H1 (cell line): Measurements from ENCODE around the gene TNS4. TPM values are rescaled to one million over a fixed set of nuclear protein-coding genes. Genes with fewer than 3 reads are reported as not detected.

Source experiments
- CTBP2 ChIP-seq: IDR thresholded peaks from 2 replicates; pipeline ENCODE4 v1.7.0; 2011; ENCODE audit warnings: borderline replicate concordance, mild to moderate bottlenecking, moderate library complexity, mixed read lengths, low read length; ENCODE audit not compliant: insufficient read depth, insufficient read length
- NANOG ChIP-seq: IDR thresholded peaks from 2 replicates; pipeline ENCODE4 v1.6.1; 2011; ENCODE audit warnings: low read length, low read depth, mild to moderate bottlenecking, inconsistent platforms; ENCODE audit not compliant: insufficient read depth, poor library complexity, severe bottlenecking
- SUZ12 ChIP-seq: fragments of 200-600 bp; sonication (generic); IDR thresholded peaks from 2 replicates; pipeline ENCODE4 v1.6.1; 2012; ENCODE audit warnings: mild to moderate bottlenecking, inconsistent platforms, low read length, moderate library complexity, mixed read lengths
- TEAD4 ChIP-seq: IDR thresholded peaks from 2 replicates; pipeline ENCODE4 v1.6.1; 2012; ENCODE audit warnings: low read depth, low read length, inconsistent platforms, mixed read lengths
- polyA plus RNA-seq, 7 experiments: library from polyadenylated mRNA; depleted of rRNA in 3 of 7; stranded (reverse) in 5 of 7; unstranded in 2 of 7; fragments of >200 nt in 5 of 7; fragments of 200-250 nt in 2 of 7; gene quantifications; 1 replicate in 5 of 7; 2 replicates in 1 of 7; 4 replicates in 1 of 7; pipeline versions ENCODE4 v1.2.1 to v1.2.3, GENCODE V29; 2011 to 2013; ENCODE audit warnings: missing spikeins in 2 of 7, mixed read lengths in 2 of 7
- total RNA-seq: library from RNA; stranded (reverse); fragmentation: NEBNext Ultra II Directional; extraction: Animal tissue kit (Norgen Biotek cat#: 25700); gene quantifications from 2 replicates; pipeline ENCODE4 v1.2.1, GENCODE V29; 2021

The TNS4 gene
- total and polyA plus RNA-seq, 2 of the 8 experiments (the other 6 are each of a cell fraction or from before 2014, with no cell fraction given), result 0.20 to 0.21 TPM

- TF ChIP-seq TEAD4 (no peak), SUZ12 (no peak), NANOG (no peak), CTBP2 (no peak)
Observed at GRCh38 chr17:40506786-40507185, 5.4 kb upstream of the TNS4 start (continued).
